Stimulated activated CD8-positive, alpha-beta memory T cell treated with anti-CD3 and anti-CD28 coated beads, Interleukin-7, amount 100 ng/mL, for 24 hours (primary cell): ENCODE data around the gene GRIK1.

ENCODE experiments used
- DNase-seq: peaks from one replicate; pipeline ENCODE4 v3.0.0-alpha.2; 2020; ENCODE audit warnings: low read depth

The GRIK1 gene

DNA sequence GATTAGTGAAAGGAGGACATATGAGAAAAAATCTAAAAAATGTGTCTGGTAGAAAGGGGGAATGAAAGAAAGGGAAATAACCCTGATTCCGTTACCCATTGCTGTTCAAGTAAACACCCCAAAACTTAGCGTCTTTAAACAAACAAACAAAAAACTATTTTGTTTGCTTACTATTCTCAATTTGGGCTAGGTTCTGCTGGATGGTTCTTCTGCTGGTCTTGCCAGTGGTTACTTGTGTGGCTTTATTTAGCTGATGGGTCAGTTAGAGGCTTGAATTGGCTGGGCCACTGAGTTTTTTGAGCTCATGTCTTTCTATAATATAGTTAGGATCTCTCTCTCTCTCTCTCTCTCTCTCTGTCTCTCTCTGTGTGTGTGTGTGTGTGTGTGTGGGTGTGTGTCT, 112.1 kb downstream of the GRIK1 start:
- DNase-seq, result no peak

DNA sequence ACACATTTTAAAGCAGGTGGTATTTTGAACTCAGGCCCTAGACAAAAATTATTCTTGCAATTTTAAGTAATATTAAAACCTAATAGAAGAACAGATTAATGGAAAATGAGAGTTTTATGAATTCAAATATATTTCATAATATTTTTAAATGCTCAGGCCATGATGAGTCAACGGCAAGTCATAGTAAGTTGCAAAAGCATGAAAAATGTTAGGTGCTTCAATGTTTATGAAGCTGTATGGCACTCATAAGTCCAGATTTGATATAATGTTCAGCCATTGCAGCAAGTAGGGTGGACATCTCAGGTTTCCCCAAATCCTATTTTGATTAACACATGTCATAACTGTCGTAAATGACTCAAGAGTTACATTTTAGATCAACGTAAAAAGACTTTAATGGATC, 112.6 kb downstream of the GRIK1 start:
- no peak for DNase-seq

DNA sequence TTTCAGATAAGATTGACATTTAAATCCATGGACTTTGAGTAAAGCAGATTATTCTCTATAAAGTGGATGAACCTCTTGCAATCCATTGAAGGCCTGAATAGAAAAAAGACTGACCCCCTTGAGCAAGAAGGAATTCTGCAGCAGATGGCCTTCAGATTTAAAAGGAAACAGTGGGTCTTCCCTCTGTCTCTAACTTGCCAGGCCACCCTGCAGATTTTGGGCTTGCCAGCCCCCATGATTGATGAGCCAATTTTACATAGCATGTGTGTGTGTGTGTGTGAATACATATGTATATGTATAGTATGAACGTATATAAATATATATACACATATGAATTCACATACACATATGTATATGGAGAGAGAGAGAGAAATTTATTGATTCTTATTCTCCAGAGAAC, 113.4 kb downstream of the GRIK1 start:
- DNase-seq, result no peak

DNA sequence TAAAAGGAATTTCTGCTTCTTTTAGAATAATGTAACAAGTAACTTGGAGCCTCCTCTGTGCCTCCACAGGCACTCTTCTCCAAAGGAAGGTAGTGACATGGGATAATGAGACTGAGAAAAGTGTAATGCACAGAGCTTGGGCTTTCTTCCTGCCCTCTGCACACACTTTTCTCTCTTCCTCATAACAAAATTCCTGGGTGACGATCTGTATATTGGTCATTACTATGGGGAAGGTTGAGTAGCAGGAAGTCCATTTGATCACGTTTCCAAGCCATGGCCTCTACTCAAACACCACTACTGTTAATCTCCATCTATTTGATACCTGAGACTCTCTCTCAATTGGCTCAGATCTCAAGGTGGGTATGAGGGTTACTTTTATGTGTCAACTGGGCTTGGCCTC, 113.9 kb downstream of the GRIK1 start:
- DNase-seq, result no peak

DNA sequence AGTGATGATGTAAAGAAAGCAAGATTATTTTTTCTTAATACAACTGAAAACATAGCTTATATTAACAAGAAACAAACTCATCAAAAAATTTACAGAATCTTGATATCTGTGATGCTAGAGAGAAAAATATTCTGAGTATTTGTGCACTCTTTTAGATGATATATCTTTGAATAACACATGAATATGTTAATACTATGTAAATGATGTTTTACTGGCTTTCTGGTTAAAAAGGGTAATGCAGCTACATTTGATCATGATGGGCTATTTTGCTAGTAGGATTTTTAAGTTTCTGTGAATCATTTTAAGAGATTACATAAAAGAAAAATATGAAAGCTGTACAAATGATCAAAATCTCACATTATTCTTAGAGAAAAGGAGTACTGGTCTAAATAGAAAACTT, 114.5 kb downstream of the GRIK1 start:
- DNase-seq, result no peak

DNA sequence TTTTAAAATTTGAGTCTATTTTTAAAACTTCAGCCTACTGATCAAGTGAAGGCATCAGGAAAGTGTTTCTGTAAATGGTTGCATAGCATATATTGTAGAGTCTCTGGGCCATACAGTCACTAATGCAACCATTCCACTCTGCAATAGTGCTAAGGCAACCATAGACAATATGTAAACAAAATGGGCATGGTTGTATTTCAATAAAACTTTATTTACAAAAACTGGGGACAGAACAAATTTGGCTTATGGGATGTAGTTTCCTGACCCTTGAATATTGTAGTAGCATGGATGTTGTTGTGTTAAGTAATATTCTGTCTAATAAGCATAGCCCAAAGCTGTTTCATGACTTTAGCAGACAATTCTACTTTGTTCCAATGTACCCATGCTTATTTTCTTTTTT, 117.7 kb downstream of the GRIK1 start:
- DNase-seq, result no peak

DNA sequence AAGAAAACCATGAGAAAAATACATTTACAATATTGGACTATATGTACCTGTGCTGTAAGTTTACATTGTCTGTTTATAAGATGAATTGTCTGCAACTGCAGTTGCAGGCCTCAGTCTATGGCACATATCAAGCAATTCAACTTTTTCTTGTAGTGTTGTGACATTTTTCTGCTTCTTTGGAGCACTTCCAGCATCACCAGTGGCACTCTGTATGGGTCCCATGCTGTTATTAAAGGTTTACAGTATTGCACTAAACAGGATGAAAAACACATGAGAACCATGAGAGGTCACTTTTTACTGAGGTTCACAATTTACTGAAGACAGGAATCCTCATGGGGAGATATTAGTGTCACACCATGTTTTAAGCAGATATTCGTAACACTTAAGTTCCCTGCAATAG, 118.6 kb downstream of the GRIK1 start:
- DNase-seq, result no peak

DNA sequence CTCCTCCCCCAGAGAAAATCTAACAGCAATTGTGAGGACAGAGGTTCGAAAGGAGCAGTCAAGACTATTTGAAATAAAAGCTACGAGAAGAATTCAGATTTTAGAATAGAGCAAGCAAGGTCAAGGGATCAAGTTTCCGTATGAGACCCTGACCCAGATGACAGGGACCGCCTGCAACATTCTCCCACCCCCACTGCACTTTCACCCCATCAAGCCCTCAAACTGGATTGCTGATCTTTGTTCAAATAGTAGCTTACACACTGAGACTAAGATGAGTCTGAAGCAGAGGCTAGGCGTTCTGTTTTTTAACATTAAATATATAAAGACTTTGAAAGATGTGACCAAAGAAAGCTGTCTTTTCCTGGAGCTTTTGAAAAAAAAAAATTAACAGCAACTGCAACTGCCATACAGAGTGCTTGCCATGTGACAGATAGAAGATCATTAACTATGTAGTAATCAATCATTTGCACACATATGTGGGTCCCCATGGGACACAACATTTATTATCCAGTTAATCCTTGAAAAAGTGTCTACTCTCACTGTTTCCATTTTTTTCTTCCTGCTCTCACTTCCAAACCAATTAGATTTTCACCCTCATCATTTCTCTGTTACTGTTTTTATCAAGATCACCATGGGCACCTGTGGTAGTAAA, 120.0 kb downstream of the GRIK1 start:
- DNase-seq, result no peak

DNA sequence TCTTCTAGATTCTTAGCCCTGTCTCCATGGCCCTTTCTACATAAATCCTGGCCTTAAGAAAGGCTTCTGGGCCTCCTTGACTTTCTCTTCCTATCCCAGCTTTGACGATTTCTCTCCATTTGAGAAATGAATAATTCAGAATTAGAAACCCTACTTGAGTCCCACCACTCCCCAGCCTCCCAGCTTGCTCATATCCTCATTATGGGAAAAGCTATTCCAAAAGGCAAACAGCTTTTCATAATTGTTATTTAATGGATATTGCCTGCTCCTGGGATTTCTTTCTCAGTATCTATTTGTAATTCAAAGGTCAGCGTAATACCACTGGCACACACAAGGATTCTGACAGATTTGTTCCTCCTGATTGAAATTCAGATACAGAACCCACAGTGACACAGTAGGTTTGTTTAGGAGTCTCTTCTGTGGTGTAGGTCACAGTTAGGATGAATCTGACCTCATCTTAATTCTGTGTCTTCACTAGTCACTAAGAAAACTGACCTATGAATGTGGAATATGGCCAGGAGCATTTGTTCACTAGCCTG, 121.3 kb downstream of the GRIK1 start:
- no peak for DNase-seq

DNA sequence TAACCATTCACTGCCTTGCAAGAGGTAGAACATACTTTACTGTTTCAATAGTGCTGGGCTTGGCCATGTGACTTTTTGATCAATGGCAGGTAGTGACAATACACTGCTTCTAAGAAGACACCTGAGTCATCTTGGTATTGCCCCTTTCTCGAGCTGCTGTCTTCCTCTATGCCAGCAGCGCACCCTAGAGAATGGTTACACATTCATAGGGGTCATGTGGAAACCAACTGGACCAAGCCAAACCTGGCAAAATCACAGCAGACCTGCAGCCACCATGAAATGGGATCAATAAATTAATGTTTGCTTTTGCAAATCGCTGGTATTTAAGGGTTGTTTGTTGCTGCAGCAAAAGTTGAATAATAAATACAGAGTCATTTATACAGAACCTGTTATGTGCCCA, 122.3 kb downstream of the GRIK1 start:
- DNase-seq, result no peak

DNA sequence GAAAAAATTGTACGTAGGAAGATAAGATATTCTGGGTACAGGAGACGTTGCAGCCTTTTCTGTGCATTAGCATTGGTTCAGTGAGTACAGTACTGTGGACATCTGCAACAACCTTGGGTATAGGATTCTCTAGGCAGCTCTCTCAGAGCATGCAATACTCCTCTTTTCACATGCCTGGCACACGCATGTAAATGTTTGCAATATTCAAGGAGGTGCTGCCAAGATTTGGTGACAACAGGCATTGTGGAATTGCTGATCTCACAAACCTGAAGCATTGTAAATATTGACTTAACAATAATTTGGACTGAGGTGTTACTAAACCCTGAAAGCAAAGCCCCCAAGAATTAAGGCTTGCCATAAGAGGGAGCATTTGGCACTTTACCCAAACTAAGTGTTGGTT, 126.8 kb downstream of the GRIK1 start:
- DNase-seq, result no peak

DNA sequence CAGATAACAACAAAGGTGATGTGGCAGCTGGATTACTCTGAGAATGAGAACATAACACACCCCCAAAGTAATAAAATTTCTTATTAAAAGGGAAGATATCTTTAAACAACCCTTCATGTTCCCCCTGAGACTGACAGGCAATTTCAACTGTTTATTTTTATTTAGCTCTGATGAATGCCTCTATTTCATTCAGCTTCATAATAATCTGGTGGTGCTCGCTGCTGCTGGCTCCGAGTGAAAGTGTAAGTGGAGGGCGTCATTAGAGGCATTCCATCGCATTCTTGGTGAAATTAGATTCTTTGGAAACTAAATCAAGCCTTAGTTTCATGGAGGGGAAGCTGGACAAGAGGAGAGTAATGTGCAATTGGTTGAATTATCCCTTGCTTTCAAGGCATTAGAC, 128.9 kb downstream of the GRIK1 start:
- no peak for DNase-seq

DNA sequence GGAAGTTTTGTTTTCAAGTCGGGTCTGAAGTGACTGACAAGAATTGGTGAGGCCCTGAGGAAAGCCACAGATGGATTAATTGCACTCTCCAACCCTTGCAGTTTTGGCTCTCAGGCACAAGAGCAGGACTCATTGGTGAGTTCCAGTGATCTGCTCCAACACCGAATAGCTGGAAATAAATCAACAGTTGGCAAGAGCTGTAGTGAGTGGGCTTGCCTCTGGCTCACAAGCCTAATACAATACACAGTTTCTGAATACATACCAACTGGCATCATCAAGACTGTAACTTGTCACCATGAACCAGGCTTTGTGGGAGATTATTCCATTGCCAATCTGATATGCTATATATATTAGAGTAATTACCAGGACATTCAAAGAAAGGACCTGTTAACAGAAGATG, 131.6 kb downstream of the GRIK1 start:
- no peak for DNase-seq

DNA sequence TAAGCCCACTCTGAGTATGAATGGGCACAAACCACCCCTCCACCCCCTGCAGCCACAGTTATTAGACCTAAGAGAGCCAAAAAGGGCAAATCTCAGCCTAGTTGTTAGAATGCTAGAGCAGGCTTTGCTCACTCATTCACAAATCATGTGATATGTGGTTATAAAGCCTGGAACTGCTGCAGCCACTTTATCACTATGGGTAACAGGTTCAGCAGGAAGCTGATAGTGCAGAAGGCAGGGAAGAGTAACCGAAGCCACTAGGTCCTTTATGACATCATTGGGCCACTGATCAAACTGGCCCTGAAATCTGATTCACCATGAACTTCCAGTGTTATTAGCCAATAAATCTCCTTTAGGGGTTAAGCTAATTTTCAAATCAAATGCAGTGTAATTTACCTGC, 134.7 kb downstream of the GRIK1 start:
- no peak for DNase-seq

DNA sequence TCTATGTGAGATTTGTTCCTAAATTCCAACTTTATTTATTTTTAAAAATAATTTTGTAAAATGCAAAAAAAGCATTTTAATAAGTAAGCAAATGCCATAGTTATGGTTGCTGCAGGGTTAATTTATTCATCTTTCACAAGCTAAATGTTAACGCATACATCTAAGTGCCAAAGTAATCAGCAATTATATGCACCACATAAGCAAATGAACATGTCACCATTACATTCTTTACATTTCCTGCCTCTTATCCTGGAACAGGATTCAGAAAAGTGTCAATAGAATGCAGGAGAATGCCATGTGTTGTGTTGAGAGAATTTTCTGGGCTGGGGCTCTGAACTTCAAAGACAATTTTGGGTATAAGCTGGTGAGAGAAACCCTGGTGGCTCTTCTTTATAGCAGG, 136.6 kb downstream of the GRIK1 start:
- no peak for DNase-seq

DNA sequence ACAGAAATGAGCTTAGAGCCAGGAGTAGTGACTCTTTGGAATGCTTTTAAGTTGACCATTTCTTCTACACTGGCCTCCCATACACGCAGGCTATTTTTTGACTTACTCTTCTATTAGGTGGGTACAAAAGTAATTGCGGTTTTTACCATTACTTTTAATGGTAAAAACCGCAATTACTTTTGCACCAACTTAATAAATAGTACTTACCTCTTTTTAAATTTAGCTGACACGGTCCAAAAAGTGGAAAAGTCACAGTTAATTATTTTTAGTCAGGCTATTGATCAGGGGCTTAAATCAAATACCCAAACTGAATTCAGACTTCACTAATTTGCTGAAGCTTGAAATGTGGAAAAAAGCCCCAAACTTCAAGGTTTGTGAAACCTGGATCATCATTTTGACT, 138.7 kb downstream of the GRIK1 start:
- DNase-seq, result no peak

DNA sequence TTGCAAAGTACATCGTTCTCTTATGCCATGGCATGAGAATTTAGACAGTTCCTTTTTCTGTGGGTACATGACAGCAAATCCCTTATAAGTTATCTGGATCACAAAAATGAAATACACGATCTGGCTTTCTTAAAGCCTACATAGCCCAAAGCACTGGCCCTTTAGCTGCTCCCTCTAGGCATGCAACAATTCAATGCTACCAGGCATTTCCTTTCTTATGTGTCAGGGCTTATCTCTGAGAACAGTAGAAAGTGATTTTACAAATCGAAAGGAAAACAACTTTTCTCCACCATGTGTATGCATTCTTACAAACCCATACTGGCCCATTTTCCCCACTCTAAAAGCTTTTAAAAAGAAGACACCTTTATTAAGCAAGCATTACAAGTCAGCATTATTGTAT, 139.7 kb downstream of the GRIK1 start:
- DNase-seq, result no peak

DNA sequence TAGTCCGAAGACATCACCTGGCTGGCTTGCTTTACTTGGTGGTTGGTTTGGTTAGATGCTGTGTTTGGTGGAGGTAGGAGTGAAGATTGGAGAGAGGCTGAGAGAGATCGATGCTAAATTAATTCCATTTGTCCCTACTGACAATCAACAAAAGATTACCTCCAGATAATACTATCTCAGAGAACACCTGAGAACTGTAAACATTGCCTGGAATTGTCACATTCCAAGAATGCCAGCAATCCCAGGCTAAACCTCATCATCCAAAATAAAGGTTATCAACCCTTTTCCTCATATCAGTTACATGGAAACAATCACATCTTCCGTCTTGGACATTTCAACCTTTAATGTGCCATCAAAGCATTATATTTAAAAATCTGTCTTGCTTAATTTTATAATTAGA, 141.0 kb downstream of the GRIK1 start:
- DNase-seq, result no peak

DNA sequence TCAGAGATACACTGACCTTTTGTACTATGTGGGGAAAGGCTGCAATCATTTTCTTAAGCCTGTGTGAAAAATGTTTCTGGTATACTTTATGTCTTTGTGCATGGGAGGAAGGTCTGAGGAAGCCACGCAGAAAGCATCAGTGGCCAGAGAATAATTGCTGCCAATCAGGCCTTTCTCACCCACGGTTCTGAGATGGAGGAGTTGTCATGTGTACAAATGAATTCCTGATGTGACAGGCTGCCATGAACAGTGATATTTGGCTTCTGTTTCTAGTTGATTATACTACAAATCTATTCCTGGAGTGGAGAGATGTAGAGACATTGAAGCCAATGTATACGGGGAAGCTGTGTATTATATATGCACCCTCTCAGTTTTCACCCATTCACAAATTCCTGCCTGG, 142.6 kb downstream of the GRIK1 start:
- no peak for DNase-seq

DNA sequence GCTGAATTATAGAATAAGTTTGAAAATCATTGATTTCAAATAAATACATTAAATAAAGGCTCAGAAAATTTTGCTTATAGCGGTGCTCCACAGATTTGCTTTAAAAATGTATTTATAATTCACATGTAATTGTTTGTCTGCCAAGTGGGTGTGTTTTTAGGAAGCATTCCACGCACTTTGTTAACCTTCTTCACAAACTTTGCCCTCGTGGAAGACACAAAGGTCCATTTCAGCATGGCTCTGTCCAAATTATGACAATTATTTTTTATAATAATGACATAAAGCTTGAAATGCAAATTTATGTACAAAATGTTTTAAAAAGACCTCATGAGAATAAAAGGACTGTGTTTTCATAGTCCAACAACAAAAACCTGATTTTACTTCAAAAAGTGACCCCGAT, 146.1 kb downstream of the GRIK1 start:
- DNase-seq, result no peak

DNA sequence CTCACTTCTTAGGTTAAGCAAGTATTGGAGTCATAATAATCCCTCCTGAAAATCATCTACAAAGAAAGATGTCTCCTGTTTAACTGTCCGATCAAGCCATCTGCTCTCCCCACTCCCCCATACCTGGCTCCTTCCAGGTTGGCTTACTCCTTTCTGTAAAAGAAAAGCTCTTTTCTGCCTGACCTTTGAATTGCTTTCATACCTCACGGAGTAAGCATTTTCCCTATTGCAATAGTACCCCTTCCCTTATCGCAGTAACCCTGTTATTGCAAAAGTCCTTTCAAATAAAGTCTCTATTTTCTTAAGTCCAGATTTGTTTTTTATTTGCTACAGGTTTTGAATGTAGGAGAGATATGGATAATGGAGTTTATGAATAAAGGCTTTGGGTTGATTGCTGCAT, 150.4 kb downstream of the GRIK1 start:
- DNase-seq, result no peak

DNA sequence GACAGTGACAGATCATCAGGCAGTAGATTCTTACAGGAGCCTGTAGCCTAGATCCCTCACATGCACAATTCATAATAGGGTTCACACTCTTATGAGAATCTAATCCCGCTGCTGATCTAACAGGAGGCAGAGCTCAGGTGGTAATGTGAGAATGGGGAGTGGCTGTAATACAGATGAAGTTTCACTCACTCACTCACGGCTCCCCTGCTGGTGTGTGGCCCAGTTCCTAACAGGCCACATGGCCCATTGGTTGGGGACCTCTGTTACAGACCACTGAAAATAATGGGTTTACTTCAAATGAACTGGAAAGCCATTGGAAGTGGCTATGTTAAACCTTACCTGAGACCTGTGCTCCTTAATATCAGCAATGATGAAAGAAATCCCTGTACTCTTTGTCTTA, 151.0 kb downstream of the GRIK1 start:
- no peak for DNase-seq

DNA sequence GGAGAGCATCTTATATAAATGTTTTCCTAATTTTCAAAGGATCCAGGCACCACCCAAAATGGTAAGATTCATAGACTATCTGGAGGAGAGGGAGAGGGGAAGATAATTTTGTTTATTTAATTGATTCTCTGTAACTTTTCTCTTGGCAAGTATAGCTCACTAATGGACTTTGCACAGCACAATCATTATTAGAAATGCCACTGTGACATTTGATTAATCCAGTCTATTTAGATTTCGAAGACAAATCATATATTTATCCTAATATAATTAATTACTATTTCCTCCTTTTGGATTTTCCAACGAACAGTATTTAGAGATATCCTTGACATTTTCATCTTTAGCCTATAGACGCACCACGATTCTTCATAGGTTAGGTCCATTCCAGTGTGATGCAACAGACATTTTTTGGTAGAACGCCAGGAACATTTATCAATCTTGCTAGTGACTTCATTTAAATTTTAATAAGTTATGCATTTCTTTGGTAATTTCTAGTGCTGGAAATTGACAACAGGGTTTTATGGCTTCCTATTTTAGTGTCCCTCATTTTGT, 152.4 kb downstream of the GRIK1 start:
- no peak for DNase-seq
